Large intestine (tissue), 3 donors: ENCODE measurements around the gene SLC4A3. TPM values are rescaled to one million over a fixed set of nuclear protein-coding genes. Genes with fewer than 3 reads are reported as not detected.
A peak's percentile ranks its signal among the peaks of the same experiment; 100 is the strongest.

ENCODE experiments used
- DNase-seq, 2 donors: peaks; one replicate each; pipeline versions ENCODE4 v3.0.0 to v3.0.0-alpha.2; 2013
- H3K27ac ChIP-seq: one replicate; pipeline ENCODE4 v1.5.1; 2013; ENCODE audit warnings: low read length
- H3K27me3 ChIP-seq: 2 replicates; pipeline ENCODE4 v1.6.1; 2013; ENCODE audit warnings: low read length; ENCODE audit not compliant: control insufficient read depth, insufficient read depth
- H3K36me3 ChIP-seq: 2 replicates; pipeline ENCODE4 v1.6.1; 2013; ENCODE audit warnings: low read length; ENCODE audit not compliant: control insufficient read depth, insufficient read depth
- H3K4me1 ChIP-seq: one replicate; pipeline ENCODE4 v1.6.1; 2013; ENCODE audit warnings: low read length; ENCODE audit not compliant: control insufficient read depth, insufficient read depth
- H3K4me3 ChIP-seq: one replicate; pipeline ENCODE4 v1.5.1; 2013; ENCODE audit warnings: low read length
- H3K9me3 ChIP-seq: one replicate; pipeline ENCODE4 v1.6.1; 2013; ENCODE audit warnings: mild to moderate bottlenecking, low read depth, low read length, moderate library complexity; ENCODE audit not compliant: control insufficient read depth
- WGBS: methylation state at CpG from one replicate; pipeline ENCODE4 v1.1.5; 2013; ENCODE audit warnings: low lambda C conversion rate; ENCODE audit not compliant: insufficient coverage; 5-methylcytosine and 5-hydroxymethylcytosine counted together
- polyA plus RNA-seq: library from polyadenylated mRNA; unstranded; fragments of 120-200 nt; gene quantifications from one replicate; pipeline ENCODE4 v1.2.1, GENCODE V29; 2013

Gene SLC4A3
- polyA plus RNA-seq, 1 donor = 3.3 TPM

- no CpG with 5 or more reads among the region's 57 CpGs for WGBS
- Histone ChIP-seq H3K9me3 (no peaks in the 10 kb centered on the region), H3K27ac (peak within 1 kb of the TSS; percentile 94), H3K4me3 (peak within 1 kb of the TSS; percentile 67), H3K4me1 (peaks cover 14% of the 10 kb centered on the region), H3K36me3 (peaks cover 13% of the 10 kb centered on the region), H3K27me3 (no peaks in the 10 kb centered on the region)
- DNase-seq = peak; percentile 98 to 99
These were observed 29.7 kb upstream of the SLC4A3 start, which contains the start of gene STK11IP for GRCh38 chr2:219597552-219598307. STK11IP (plus strand) TSS chr2:219597857; CDS start chr2:219598120, 263 bp downstream.

- H3K36me3 ChIP-seq = peaks cover 16% of the 10 kb centered on the region
- no peak for DNase-seq
- 29% methylated on average over 4 of the region's 9 CpGs for WGBS
- no peaks in the 10 kb centered on the region for H3K27me3 ChIP-seq
- H3K27ac ChIP-seq = peak overlapping the region; percentile 94
- peak overlapping the region; percentile 67 for H3K4me3 ChIP-seq
- H3K9me3 ChIP-seq = no peaks in the 10 kb centered on the region
- H3K4me1 ChIP-seq = peaks cover 14% of the 10 kb centered on the region
These were observed 28.9 kb upstream of the SLC4A3 start for GRCh38 chr2:219598308-219599078.

GRCh38 chr2:219603771-219604170 lies 23.7 kb upstream of the SLC4A3 start:
- DNase-seq = no peak
- no peaks in the 10 kb centered on the region for H3K4me1 ChIP-seq
- H3K27ac ChIP-seq = no peak overlapping the region
- WGBS = 100% methylated on average over 2 of the region's 5 CpGs
- H3K36me3 ChIP-seq = peaks cover 57% of the 10 kb centered on the region
- H3K4me3 ChIP-seq = no peak overlapping the region
- H3K27me3 ChIP-seq = no peaks in the 10 kb centered on the region
- no peaks in the 10 kb centered on the region for H3K9me3 ChIP-seq

- H3K4me3 ChIP-seq = no peak overlapping the region
- H3K9me3 ChIP-seq = no peaks in the 10 kb centered on the region
- no peaks in the 10 kb centered on the region for H3K4me1 ChIP-seq
- no peaks in the 10 kb centered on the region for H3K27me3 ChIP-seq
- WGBS = no CpG with 5 or more reads among the region's 6 CpGs
- no peak overlapping the region for H3K27ac ChIP-seq
- DNase-seq = no peak
- H3K36me3 ChIP-seq = peaks cover 63% of the 10 kb centered on the region
These were observed 21.8 kb upstream of the SLC4A3 start for GRCh38 chr2:219605607-219605954.

- H3K4me1 ChIP-seq = no peaks in the 10 kb centered on the region
- H3K4me3 ChIP-seq = no peak overlapping the region
- H3K36me3 ChIP-seq = peaks cover 65% of the 10 kb centered on the region
- WGBS = 100% methylated on average over 1 of the region's 15 CpGs
- H3K9me3 ChIP-seq = no peaks in the 10 kb centered on the region
- H3K27ac ChIP-seq = no peak overlapping the region
- H3K27me3 ChIP-seq = no peaks in the 10 kb centered on the region
- no peak for DNase-seq
These were observed 19.5 kb upstream of the SLC4A3 start for GRCh38 chr2:219607931-219608330.

GRCh38 chr2:219608399-219608964 lies 18.9 kb upstream of the SLC4A3 start:
- WGBS = no CpG with 5 or more reads among the region's 15 CpGs
- H3K4me3 ChIP-seq = no peak overlapping the region
- no peaks in the 10 kb centered on the region for H3K9me3 ChIP-seq
- H3K27ac ChIP-seq = no peak overlapping the region
- H3K27me3 ChIP-seq = no peaks in the 10 kb centered on the region
- H3K36me3 ChIP-seq = peaks cover 63% of the 10 kb centered on the region
- DNase-seq = no peak
- H3K4me1 ChIP-seq = no peaks in the 10 kb centered on the region

- no peaks in the 10 kb centered on the region for H3K9me3 ChIP-seq
- no peak for DNase-seq
- no peaks in the 10 kb centered on the region for H3K4me1 ChIP-seq
- WGBS = 100% methylated on average over 1 of the region's 13 CpGs
- no peaks in the 10 kb centered on the region for H3K27me3 ChIP-seq
- no peak overlapping the region for H3K27ac ChIP-seq
- H3K4me3 ChIP-seq = no peak overlapping the region
- H3K36me3 ChIP-seq = peaks cover 65% of the 10 kb centered on the region
These were observed 18.2 kb upstream of the SLC4A3 start for GRCh38 chr2:219609149-219609750.

- Histone ChIP-seq H3K4me1 (no peaks in the 10 kb centered on the region), H3K27me3 (no peaks in the 10 kb centered on the region), H3K36me3 (peaks cover 66% of the 10 kb centered on the region), H3K27ac (no peak overlapping the region), H3K9me3 (no peaks in the 10 kb centered on the region), H3K4me3 (no peak overlapping the region)
- DNase-seq = no peak
- WGBS = no CpG with 5 or more reads among the region's 9 CpGs
These were observed 16.1 kb upstream of the SLC4A3 start for GRCh38 chr2:219611306-219611705.

GRCh38 chr2:219611866-219612576 lies 15.4 kb upstream of the SLC4A3 start:
- H3K9me3 ChIP-seq = no peaks in the 10 kb centered on the region
- no peak overlapping the region for H3K27ac ChIP-seq
- H3K36me3 ChIP-seq = peaks cover 59% of the 10 kb centered on the region
- no peak overlapping the region for H3K4me3 ChIP-seq
- WGBS = no CpG with 5 or more reads among the region's 12 CpGs
- no peak for DNase-seq
- H3K4me1 ChIP-seq = no peaks in the 10 kb centered on the region
- H3K27me3 ChIP-seq = no peaks in the 10 kb centered on the region
